H1 (cell line): ENCODE measurements around the gene WDFY3.

ENCODE experiments used
- BRCA1 ChIP-seq: IDR thresholded peaks from 2 replicates; pipeline ENCODE4 v1.6.1; 2012; ENCODE audit warnings: low read depth, low read length, improper control_type of control experiment
- EP300 ChIP-seq, 2 experiments: IDR thresholded peaks; 1 replicate in 1 of 2; 2 replicates in 1 of 2; pipeline ENCODE4 v1.6.1; 2011 to 2012; ENCODE audit warnings: low read depth in 2 of 2, low read length in 2 of 2, mild to moderate bottlenecking in 2 of 2, borderline replicate concordance in 1 of 2, inconsistent platforms in 1 of 2, moderate library complexity in 1 of 2
- EZH2 ChIP-seq: fragments of 200-600 bp; sonication (generic); IDR thresholded peaks from 2 replicates; pipeline ENCODE4 v1.7.1; 2012; ENCODE audit warnings: low read depth, mild to moderate bottlenecking, moderate library complexity, low read length, inconsistent platforms; ENCODE audit not compliant: severe bottlenecking
- POLR2A ChIP-seq, 2 experiments: IDR thresholded peaks; 1 replicate in 1 of 2; 2 replicates in 1 of 2; pipeline ENCODE4 v1.6.1; 2011; ENCODE audit warnings: low read depth in 2 of 2, low read length in 2 of 2, mild to moderate bottlenecking in 2 of 2; ENCODE audit errors: control extremely low read depth in 1 of 2
- SIRT6 ChIP-seq: IDR thresholded peaks from one replicate; pipeline ENCODE4 v1.7.1; 2012; ENCODE audit warnings: low read length, inconsistent platforms
- ZNF274 ChIP-seq: IDR thresholded peaks from 2 replicates; pipeline ENCODE4 v1.7.0; 2012; ENCODE audit warnings: low read length, borderline replicate concordance; ENCODE audit errors: extremely low read depth
- TF ChIP-seq, protein P1 (sequence below), 3 experiments: IDR thresholded peaks; 1 replicate in 2 of 3; 2 replicates in 1 of 3; pipeline versions ENCODE4 v1.5.1 to v1.6.1; 2011; ENCODE audit warnings: low read length in 3 of 3, mild to moderate bottlenecking in 3 of 3, inconsistent platforms in 2 of 3, low read depth in 1 of 3, moderate library complexity in 1 of 3; ENCODE audit not compliant: insufficient read depth in 1 of 3; ENCODE audit errors: control extremely low read depth in 1 of 3
- TF ChIP-seq, protein P2 (sequence below): IDR thresholded peaks from 2 replicates; pipeline ENCODE4 v1.6.1; 2011; ENCODE audit warnings: low read length, improper control_type of control experiment

DNA sequence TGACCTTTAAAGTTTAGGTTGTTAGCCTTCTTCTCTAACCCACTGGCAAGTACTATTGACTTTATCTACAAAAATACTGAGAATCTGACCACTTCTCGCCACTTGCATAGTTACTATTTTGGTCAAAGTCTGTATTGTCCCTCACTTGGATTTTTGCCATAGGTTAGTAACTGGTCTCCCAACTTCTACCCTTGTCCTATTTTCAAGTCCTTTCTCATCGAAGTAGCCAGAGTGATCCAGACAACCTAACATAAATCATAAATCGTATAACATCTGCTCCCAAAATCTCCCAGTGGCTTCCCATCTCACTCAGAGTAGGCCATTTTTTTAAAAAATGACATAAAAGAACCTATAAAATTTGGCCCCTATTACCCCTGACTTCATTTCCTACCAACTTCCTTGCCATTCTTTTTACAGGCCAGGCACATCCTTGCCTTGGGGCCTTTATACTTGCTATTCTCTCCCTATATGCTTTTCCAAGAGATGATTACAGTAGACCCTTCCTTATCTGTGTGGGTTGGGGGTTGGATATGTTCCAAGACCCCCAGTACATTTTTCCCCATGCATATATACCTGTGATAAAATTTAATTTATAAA lies 29.0 kb downstream of the WDFY3 start:
- TF ChIP-seq EZH2 (no peak), EP300 (IDR thresholded peaks at IDR 0.05; ENCODE audit: borderline replicate concordance in 1 of 2, low read depth in 2 of 2, low read length in 2 of 2) (no peak), POLR2A (IDR thresholded peaks at IDR 0.05; ENCODE audit: control extremely low read depth in 1 of 2, low read depth in 2 of 2, low read length in 2 of 2) (no peak), SIRT6 (no peak), BRCA1 (no peak), ZNF274 (no peak)
- TF ChIP-seq, protein P1, sequence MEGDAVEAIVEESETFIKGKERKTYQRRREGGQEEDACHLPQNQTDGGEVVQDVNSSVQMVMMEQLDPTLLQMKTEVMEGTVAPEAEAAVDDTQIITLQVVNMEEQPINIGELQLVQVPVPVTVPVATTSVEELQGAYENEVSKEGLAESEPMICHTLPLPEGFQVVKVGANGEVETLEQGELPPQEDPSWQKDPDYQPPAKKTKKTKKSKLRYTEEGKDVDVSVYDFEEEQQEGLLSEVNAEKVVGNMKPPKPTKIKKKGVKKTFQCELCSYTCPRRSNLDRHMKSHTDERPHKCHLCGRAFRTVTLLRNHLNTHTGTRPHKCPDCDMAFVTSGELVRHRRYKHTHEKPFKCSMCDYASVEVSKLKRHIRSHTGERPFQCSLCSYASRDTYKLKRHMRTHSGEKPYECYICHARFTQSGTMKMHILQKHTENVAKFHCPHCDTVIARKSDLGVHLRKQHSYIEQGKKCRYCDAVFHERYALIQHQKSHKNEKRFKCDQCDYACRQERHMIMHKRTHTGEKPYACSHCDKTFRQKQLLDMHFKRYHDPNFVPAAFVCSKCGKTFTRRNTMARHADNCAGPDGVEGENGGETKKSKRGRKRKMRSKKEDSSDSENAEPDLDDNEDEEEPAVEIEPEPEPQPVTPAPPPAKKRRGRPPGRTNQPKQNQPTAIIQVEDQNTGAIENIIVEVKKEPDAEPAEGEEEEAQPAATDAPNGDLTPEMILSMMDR (IDR thresholded peaks at IDR 0.05; ENCODE audit: control extremely low read depth in 1 of 3, insufficient read depth in 1 of 3, low read depth in 1 of 3, low read length in 3 of 3): no peak
- TF ChIP-seq, protein P2, sequence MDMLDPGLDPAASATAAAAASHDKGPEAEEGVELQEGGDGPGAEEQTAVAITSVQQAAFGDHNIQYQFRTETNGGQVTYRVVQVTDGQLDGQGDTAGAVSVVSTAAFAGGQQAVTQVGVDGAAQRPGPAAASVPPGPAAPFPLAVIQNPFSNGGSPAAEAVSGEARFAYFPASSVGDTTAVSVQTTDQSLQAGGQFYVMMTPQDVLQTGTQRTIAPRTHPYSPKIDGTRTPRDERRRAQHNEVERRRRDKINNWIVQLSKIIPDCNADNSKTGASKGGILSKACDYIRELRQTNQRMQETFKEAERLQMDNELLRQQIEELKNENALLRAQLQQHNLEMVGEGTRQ: no peak
